Transverse colon (tissue), 1 donor: ENCODE measurements around the gene ERG28.
"Not testable (repeated sequence)": the region's sequence is repeated elsewhere in the genome, so short reads cannot be mapped to it uniquely, and the experiment has no call there.

Experiments used
- EP300 ChIP-seq: sonication (generic); formaldehyde crosslinking; IDR thresholded peaks from one replicate; pipeline ENCODE4 v1.6.1; 2017; ENCODE audit warnings: antibody characterized with exemption, low read depth
- POLR2A ChIP-seq: fragments of 450-650 bp; IDR thresholded peaks from one replicate; pipeline ENCODE4 v1.6.1; 2016; ENCODE audit warnings: antibody characterized with exemption, mild to moderate bottlenecking, moderate library complexity

GRCh38 chr14:75600100-75600499 is 60.6 kb downstream of the ERG28 start:
- not testable (repeated sequence) for TF ChIP-seq EP300, POLR2A
